ENCODE data around the gene STAT3. TPM values are rescaled to one million over a fixed set of nuclear protein-coding genes. Genes with fewer than 3 reads are reported as not detected.

The STAT3 gene
- total and polyA plus RNA-seq, 2 of the 13 experiments (the other 11 are each of a cell fraction or from before 2014, with no cell fraction given) = 61.8 to 62.4 TPM

DNA sequence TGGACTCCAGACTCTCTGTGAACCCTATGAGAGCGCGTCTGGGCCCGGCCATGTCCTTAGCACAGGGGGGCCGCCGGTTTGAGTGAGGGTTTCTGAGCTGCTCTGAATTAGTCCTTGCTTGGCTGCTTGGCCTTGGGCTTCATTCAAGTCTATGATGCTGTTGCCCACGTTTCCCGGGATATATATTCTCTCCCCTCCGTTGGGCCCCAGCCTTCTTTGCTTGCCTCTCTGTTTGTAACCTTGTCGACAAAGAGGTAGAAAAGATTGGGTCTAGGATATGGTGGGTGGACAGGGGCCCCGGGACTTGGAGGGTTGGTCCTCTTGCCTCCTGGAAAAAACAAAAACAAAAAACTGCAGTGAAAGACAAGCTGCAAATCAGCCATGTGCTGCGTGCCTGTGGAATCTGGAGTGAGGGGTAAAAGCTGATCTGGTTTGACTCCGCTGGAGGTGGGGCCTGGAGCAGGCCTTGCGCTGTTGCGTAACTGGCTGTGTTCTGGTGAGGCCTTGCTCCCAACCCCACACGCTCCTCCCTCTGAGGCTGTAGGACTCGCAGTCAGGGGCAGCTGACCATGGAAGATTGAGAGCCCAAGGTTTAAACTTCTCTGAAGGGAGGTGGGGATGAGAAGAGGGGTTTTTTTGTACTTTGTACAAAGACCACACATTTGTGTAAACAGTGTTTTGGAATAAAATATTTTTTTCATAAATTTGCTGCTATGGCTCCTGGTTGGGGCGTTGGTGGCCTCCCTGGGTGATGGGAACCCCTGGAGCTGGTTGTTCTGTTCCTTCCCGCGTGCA lies 76.8 kb downstream of the STAT3 start (continued):
- TF ChIP-seq YEATS4 (CRISPR knock-in tag; IDR thresholded peaks at IDR 0.05; ENCODE audit: borderline replicate concordance) (peak; percentile 73; the same call in 1 of the 2 replicates), EHMT2 (IDR thresholded peaks at IDR 0.05; ENCODE audit: borderline replicate concordance, low read depth, low read length) (no peak), ZNF382 (CRISPR knock-in tag; IDR thresholded peaks at IDR 0.05; ENCODE audit: borderline replicate concordance) (no peak), HOXA9 (CRISPR knock-in tag; IDR thresholded peaks at IDR 0.05; ENCODE audit: borderline replicate concordance) (no peak), ZFP82 (CRISPR knock-in tag; IDR thresholded peaks at IDR 0.05; ENCODE audit: borderline replicate concordance) (0 out of 2 replicates have a peak, but pooled peaks have one; percentile 7), TEAD2 (CRISPR knock-in tag; IDR thresholded peaks at IDR 0.05) (no peak), KAT8 (CRISPR knock-in tag; IDR thresholded peaks at IDR 0.05) (peak; percentile 72), MZF1 (CRISPR knock-in tag; IDR thresholded peaks at IDR 0.05; ENCODE audit: borderline replicate concordance) (no peak), RARA (CRISPR knock-in tag; IDR thresholded peaks at IDR 0.05) (peak; percentile 66), MXD4 (CRISPR knock-in tag; IDR thresholded peaks at IDR 0.05) (peak; percentile 90), ZNF230 (CRISPR knock-in tag; IDR thresholded peaks at IDR 0.05) (0 out of 2 replicates have a peak, but pooled peaks have one; percentile 9), GATA4 (IDR thresholded peaks at IDR 0.05; ENCODE audit: borderline replicate concordance, low read depth) (no peak), ZNF205 (CRISPR knock-in tag; IDR thresholded peaks at IDR 0.05) (peak; percentile 68; the same call in 1 of the 2 replicates), PRPF4 (IDR thresholded peaks at IDR 0.05; ENCODE audit: low read depth, low read length, poor library complexity, severe bottlenecking) (no peak)
- TF ChIP-seq, protein P1, sequence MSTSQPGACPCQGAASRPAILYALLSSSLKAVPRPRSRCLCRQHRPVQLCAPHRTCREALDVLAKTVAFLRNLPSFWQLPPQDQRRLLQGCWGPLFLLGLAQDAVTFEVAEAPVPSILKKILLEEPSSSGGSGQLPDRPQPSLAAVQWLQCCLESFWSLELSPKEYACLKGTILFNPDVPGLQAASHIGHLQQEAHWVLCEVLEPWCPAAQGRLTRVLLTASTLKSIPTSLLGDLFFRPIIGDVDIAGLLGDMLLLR (CRISPR knock-in tag; IDR thresholded peaks at IDR 0.05) = peak; percentile 83
- TF ChIP-seq, protein P2, sequence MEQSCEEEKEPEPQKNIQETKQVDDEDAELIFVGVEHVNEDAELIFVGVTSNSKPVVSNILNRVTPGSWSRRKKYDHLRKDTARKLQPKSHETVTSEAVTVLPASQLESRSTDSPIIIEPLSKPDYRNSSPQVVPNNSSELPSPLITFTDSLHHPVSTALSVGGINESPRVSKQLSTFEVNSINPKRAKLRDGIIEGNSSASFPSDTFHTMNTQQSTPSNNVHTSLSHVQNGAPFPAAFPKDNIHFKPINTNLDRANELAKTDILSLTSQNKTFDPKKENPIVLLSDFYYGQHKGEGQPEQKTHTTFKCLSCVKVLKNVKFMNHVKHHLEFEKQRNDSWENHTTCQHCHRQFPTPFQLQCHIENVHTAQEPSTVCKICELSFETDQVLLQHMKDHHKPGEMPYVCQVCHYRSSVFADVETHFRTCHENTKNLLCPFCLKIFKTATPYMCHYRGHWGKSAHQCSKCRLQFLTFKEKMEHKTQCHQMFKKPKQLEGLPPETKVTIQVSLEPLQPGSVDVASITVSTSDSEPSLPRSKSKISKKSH (CRISPR knock-in tag; IDR thresholded peaks at IDR 0.05; ENCODE audit: borderline replicate concordance) = peak; percentile 81; the same call in 1 of the 2 replicates
- TF ChIP-seq, protein P3, sequence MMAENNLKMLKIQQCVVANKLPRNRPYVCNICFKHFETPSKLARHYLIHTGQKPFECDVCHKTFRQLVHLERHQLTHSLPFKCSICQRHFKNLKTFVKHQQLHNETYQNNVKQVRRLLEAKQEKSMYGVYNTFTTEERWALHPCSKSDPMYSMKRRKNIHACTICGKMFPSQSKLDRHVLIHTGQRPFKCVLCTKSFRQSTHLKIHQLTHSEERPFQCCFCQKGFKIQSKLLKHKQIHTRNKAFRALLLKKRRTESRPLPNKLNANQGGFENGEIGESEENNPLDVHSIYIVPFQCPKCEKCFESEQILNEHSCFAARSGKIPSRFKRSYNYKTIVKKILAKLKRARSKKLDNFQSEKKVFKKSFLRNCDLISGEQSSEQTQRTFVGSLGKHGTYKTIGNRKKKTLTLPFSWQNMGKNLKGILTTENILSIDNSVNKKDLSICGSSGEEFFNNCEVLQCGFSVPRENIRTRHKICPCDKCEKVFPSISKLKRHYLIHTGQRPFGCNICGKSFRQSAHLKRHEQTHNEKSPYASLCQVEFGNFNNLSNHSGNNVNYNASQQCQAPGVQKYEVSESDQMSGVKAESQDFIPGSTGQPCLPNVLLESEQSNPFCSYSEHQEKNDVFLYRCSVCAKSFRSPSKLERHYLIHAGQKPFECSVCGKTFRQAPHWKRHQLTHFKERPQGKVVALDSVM (CRISPR knock-in tag; IDR thresholded peaks at IDR 0.05) = no peak
- TF ChIP-seq, protein P4, sequence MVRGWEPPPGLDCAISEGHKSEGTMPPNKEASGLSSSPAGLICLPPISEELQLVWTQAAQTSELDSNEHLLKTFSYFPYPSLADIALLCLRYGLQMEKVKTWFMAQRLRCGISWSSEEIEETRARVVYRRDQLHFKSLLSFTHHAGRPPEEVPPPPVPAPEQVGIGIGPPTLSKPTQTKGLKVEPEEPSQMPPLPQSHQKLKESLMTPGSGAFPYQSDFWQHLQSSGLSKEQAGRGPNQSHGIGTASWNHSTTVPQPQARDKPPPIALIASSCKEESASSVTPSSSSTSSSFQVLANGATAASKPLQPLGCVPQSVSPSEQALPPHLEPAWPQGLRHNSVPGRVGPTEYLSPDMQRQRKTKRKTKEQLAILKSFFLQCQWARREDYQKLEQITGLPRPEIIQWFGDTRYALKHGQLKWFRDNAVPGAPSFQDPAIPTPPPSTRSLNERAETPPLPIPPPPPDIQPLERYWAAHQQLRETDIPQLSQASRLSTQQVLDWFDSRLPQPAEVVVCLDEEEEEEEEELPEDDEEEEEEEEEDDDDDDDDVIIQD (CRISPR knock-in tag; IDR thresholded peaks at IDR 0.05; ENCODE audit: low read depth) = peak; percentile 87
- TF ChIP-seq, protein P5, sequence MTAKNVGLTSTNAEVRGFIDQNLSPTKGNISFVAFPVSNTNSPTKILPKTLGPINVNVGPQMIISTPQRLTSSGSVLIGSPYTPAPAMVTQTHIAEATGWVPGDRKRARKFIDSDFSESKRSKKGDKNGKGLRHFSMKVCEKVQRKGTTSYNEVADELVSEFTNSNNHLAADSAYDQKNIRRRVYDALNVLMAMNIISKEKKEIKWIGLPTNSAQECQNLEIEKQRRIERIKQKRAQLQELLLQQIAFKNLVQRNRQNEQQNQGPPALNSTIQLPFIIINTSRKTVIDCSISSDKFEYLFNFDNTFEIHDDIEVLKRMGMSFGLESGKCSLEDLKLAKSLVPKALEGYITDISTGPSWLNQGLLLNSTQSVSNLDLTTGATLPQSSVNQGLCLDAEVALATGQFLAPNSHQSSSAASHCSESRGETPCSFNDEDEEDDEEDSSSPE (CRISPR knock-in tag; IDR thresholded peaks at IDR 0.05) = peak; percentile 67; the same call in 1 of the 2 replicates
- TF ChIP-seq, protein P6, sequence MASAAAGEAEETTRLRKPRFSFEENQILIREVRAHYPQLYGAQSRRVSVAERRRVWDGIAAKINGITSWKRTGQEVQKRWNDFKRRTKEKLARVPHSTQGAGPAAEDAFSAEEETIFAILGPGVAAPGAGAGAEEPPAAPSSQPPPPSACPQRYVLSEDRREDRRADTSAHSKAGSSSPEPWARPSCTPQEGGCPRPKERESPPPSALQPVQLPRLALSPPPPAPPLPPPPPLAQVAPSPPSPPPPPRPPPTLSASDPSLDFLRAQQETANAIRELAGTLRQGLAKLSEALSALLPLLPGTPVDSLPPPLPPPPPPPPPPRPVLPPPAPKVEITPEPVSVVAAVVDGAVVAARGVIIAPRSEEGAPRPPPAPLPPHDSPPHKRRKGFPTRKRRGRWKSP (CRISPR knock-in tag; IDR thresholded peaks at IDR 0.05) = peak; percentile 82
